Left lung (tissue), 10 donors: ENCODE measurements around the gene SLX4IP. TPM values are rescaled to one million over a fixed set of nuclear protein-coding genes. Genes with fewer than 3 reads are reported as not detected.

Experiments
- ATAC-seq: fragments of 200-7000 bp; cut with Tn5 transposase; one replicate; pipeline ENCODE4 v1.9.1; 2020; ENCODE audit warnings: moderate library complexity
- DNase-seq, 4 donors: peaks; one replicate each; pipeline ENCODE4 v3.0.0-alpha.2; 2013 to 2020
- H3K27ac ChIP-seq, 2 donors: fragments of 200-600 bp; sonication (generic) in 1 of 2; one replicate each; pipeline versions ENCODE4 v1.5.0 to v1.8.0; 2020 to 2021
- H3K27me3 ChIP-seq, 2 donors: fragments of 200-600 bp; sonication (generic) in 1 of 2; one replicate each; pipeline versions ENCODE4 v1.5.0 to v1.8.0; 2020 to 2021
- H3K36me3 ChIP-seq, 2 donors: fragments of 200-600 bp; sonication (generic) in 1 of 2; one replicate each; pipeline versions ENCODE4 v1.5.0 to v1.8.0; 2020 to 2021
- H3K4me1 ChIP-seq, 2 donors: fragments of 200-600 bp; one replicate each; pipeline ENCODE4 v1.8.0; 2021
- H3K4me3 ChIP-seq, 2 donors: fragments of 200-600 bp; sonication (generic) in 1 of 2; one replicate each; pipeline versions ENCODE4 v1.5.0 to v1.8.0; 2020 to 2021; ENCODE audit warnings: mild to moderate bottlenecking in 1 of 2
- H3K9me3 ChIP-seq, 2 donors: fragments of 200-600 bp; sonication (generic) in 1 of 2; one replicate each; pipeline versions ENCODE4 v1.5.0 to v1.8.0; 2020 to 2021
- intact Hi-C, 2 donors: fragments of 100-400 bp; cut with DNase I; formaldehyde crosslinking; loops; one replicate each; pipeline versions ENCODE4 v1.11.2 to v1.14.2; 2022
- polyA plus RNA-seq, 6 donors: library from polyadenylated mRNA; unstranded; fragments of 120-200 nt; gene quantifications; one replicate each; pipeline ENCODE4 v1.2.1, GENCODE V29; 2013; ENCODE audit not compliant: insufficient read length in 6 of 6
- total RNA-seq, 2 donors: library from RNA; stranded (reverse); fragmentation: NEBNext Ultra II Directional; extraction: Animal tissue kit (Norgen Biotek cat#: 25700); gene quantifications; one replicate each; pipeline ENCODE4 v1.2.1, GENCODE V29; 2021
- TF ChIP-seq, protein P1 (sequence below), 2 donors: fragments of 200-600 bp; sonication (generic) in 1 of 2; IDR thresholded peaks; one replicate each; pipeline versions ENCODE4 v1.5.0 to v1.8.0; 2021; ENCODE audit warnings: antibody characterized with exemption in 2 of 2
- donor health status: DM: no; HTN: yes; CAD: no.
- donor health status: DM: no; HTN: no; CAD: no.

The SLX4IP gene
- total and polyA plus RNA-seq, 8 donors, result 6.0 to 12.3 (median 10.3) TPM

GRCh38 chr20:10604865-10605440 is 169.8 kb downstream of the SLX4IP start:
- H3K27me3 ChIP-seq, result no peaks in the 10 kb centered on the region
- no peaks in the 10 kb centered on the region for H3K9me3 ChIP-seq
- peak overlapping the region; percentile 55 to 67 for H3K27ac ChIP-seq
- DNase-seq (no peak), ATAC-seq (no peak)
- intact Hi-C loops, result no loop called here
- H3K36me3 ChIP-seq, result no peaks in the 10 kb centered on the region
- no peak overlapping the region for H3K4me3 ChIP-seq
- TF ChIP-seq, protein P1, sequence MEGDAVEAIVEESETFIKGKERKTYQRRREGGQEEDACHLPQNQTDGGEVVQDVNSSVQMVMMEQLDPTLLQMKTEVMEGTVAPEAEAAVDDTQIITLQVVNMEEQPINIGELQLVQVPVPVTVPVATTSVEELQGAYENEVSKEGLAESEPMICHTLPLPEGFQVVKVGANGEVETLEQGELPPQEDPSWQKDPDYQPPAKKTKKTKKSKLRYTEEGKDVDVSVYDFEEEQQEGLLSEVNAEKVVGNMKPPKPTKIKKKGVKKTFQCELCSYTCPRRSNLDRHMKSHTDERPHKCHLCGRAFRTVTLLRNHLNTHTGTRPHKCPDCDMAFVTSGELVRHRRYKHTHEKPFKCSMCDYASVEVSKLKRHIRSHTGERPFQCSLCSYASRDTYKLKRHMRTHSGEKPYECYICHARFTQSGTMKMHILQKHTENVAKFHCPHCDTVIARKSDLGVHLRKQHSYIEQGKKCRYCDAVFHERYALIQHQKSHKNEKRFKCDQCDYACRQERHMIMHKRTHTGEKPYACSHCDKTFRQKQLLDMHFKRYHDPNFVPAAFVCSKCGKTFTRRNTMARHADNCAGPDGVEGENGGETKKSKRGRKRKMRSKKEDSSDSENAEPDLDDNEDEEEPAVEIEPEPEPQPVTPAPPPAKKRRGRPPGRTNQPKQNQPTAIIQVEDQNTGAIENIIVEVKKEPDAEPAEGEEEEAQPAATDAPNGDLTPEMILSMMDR (IDR thresholded peaks at IDR 0.05), result no peak
- H3K4me1 ChIP-seq, result peaks cover 7 to 15% of the 10 kb centered on the region in 2 donors

- TF ChIP-seq, protein P1 (IDR thresholded peaks at IDR 0.05), result no peak
- Histone ChIP-seq H3K27ac (peak overlapping the region; percentile 55 to 67), H3K9me3 (no peaks in the 10 kb centered on the region), H3K4me3 (no peak overlapping the region), H3K27me3 (no peaks in the 10 kb centered on the region), H3K36me3 (no peaks in the 10 kb centered on the region), H3K4me1 (peaks cover 11 to 15% of the 10 kb centered on the region in 2 donors)
- ATAC-seq (no peak), DNase-seq (no peak)
- intact Hi-C loops, result no loop called here
Measured at GRCh38 chr20:10605547-10606195, 170.6 kb downstream of the SLX4IP start.

GRCh38 chr20:10609276-10609675 is 174.2 kb downstream of the SLX4IP start:
- DNase-seq, result peak in 2 of 4 donors; percentile 36 to 63
- H3K9me3 ChIP-seq, result no peaks in the 10 kb centered on the region
- TF ChIP-seq, protein P1 (IDR thresholded peaks at IDR 0.05), result no peak
- H3K36me3 ChIP-seq, result no peaks in the 10 kb centered on the region
- ATAC-seq, result peak; percentile 19
- peaks cover 5 to 8% of the 10 kb centered on the region in 2 donors for H3K4me1 ChIP-seq
- peak overlapping the region; percentile 6 to 61 for H3K27ac ChIP-seq
- no peak overlapping the region for H3K4me3 ChIP-seq
- intact Hi-C loops, result no loop called here
- no peaks in the 10 kb centered on the region for H3K27me3 ChIP-seq

DNA sequence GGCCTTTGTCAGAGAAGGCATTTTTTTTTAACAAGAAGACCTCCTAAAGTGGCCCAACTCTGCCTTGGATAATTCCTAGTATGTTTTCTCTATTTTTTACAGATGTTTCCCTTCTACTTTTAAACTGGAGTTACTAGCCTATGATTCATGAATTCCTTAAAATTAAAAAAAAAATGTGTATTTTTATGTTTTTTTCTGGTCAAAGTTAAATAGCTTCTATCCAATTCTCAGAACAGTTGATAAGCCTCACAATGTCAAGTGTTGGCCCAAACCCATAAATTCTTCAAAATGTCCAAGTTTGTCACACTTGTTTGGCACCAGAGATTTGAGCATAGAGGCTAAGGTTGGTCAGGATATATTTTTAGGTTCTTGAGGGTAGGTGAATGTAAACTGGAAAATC is 174.7 kb downstream of the SLX4IP start:
- Histone ChIP-seq H3K4me3 (no peak overlapping the region), H3K9me3 (no peaks in the 10 kb centered on the region), H3K4me1 (peaks cover 5% of the 10 kb centered on the region in 2 donors), H3K36me3 (no peaks in the 10 kb centered on the region), H3K27me3 (no peaks in the 10 kb centered on the region), H3K27ac (peak overlapping the region; percentile 6 to 61)
- TF ChIP-seq, protein P1 (IDR thresholded peaks at IDR 0.05), result no peak
- DNase-seq (no peak), ATAC-seq (peak; percentile 11)
- intact Hi-C loops, result no loop called here

GRCh38 chr20:10610251-10610650 is 175.1 kb downstream of the SLX4IP start:
- TF ChIP-seq, protein P1 (IDR thresholded peaks at IDR 0.05), result no peak
- H3K27me3 ChIP-seq, result no peaks in the 10 kb centered on the region
- intact Hi-C loops, result no loop called here

More at GRCh38 chr20:10610251-10610650, 175.1 kb downstream of the SLX4IP start:
- no peak for DNase-seq
- Histone ChIP-seq H3K27ac (peak overlapping the region in 1 of 2 donors; percentile 61), H3K9me3 (no peaks in the 10 kb centered on the region), H3K4me1 (peaks cover under 1 to 5% of the 10 kb centered on the region in 2 donors), H3K36me3 (no peaks in the 10 kb centered on the region), H3K4me3 (no peak overlapping the region)
- ATAC-seq, result no peak
